HepG2 (cell line): ENCODE measurements around the gene NADK2. TPM values are rescaled to one million over a fixed set of nuclear protein-coding genes. Genes with fewer than 3 reads are reported as not detected.

Experiments used
- REST ChIP-seq, 2 experiments: IDR thresholded peaks; 2 replicates each; pipeline ENCODE4 v1.6.1; 2011 to 2012; ENCODE audit warnings: low read length in 2 of 2, borderline replicate concordance in 1 of 2, low read depth in 1 of 2, mild to moderate bottlenecking in 1 of 2, moderate library complexity in 1 of 2
- TFDP1 ChIP-seq: IDR thresholded peaks from 2 replicates; pipeline ENCODE4 v1.6.1; 2016; ENCODE audit warnings: missing compliant biosample characterization, missing genetic modification reagents, borderline replicate concordance
- YEATS4 ChIP-seq: sonication (generic); formaldehyde crosslinking; IDR thresholded peaks from 2 replicates; pipeline ENCODE4 v1.4.0; 2020; ENCODE audit warnings: missing genetic modification reagents, borderline replicate concordance
- ZNF260 ChIP-seq: sonication (generic); formaldehyde crosslinking; IDR thresholded peaks from 2 replicates; pipeline ENCODE4 v1.4.0; 2020; ENCODE audit warnings: missing genetic modification reagents, low read depth, mild to moderate bottlenecking, borderline replicate concordance
- ZNF274 ChIP-seq: sonication (generic); formaldehyde crosslinking; IDR thresholded peaks from 2 replicates; pipeline ENCODE4 v1.5.1; 2020; ENCODE audit warnings: mild to moderate bottlenecking, missing genetic modification reagents
- ZNF503 ChIP-seq: sonication (generic); formaldehyde crosslinking; IDR thresholded peaks from 2 replicates; pipeline ENCODE4 v1.4.0; 2020; ENCODE audit warnings: missing genetic modification reagents
- ZNF850 ChIP-seq: sonication (generic); formaldehyde crosslinking; conservative IDR thresholded peaks from 2 replicates; pipeline ENCODE4 v1.9.0; 2021; ENCODE audit warnings: mild to moderate bottlenecking, missing genetic modification reagents
- ZSCAN31 ChIP-seq: sonication (generic); formaldehyde crosslinking; IDR thresholded peaks from 2 replicates; pipeline ENCODE4 v1.5.0; 2020; ENCODE audit warnings: low read depth, mild to moderate bottlenecking, missing genetic modification reagents
- polyA plus RNA-seq, 8 experiments: library from polyadenylated mRNA; depleted of rRNA in 3 of 8; stranded (reverse) in 7 of 8; unstranded in 1 of 8; fragments of >200 nt; fragmentation: Illumina TruSeq in 4 of 8; extraction: Trizol in 4 of 8; gene quantifications; 2 replicates each; pipeline versions ENCODE4 v1.2.1 to v1.2.3, GENCODE V29; 2011 to 2016; ENCODE audit warnings: low read depth in 4 of 8, missing spikeins in 1 of 8, mixed read lengths in 1 of 8; ENCODE audit not compliant: insufficient read depth in 1 of 8
- total RNA-seq, 5 experiments: library from RNA; depleted of rRNA; stranded (reverse); fragments of >200 nt; fragmentation: Illumina TruSeq; extraction: Trizol; gene quantifications; 2 replicates each; pipeline ENCODE4 v1.2.3, GENCODE V29; 2016; ENCODE audit warnings: low read depth in 1 of 5
- TF ChIP-seq, protein P1 (sequence below): sonication (generic); formaldehyde crosslinking; IDR thresholded peaks from 2 replicates; pipeline ENCODE4 v1.5.0; 2020; ENCODE audit warnings: mild to moderate bottlenecking, missing genetic modification reagents
- TF ChIP-seq, protein P2 (sequence below): sonication (generic); formaldehyde crosslinking; IDR thresholded peaks from 2 replicates; pipeline ENCODE4 v1.5.0; 2020; ENCODE audit warnings: missing genetic modification reagents
- TF ChIP-seq, protein P3 (sequence below): IDR thresholded peaks from 2 replicates; pipeline ENCODE4 v1.6.1; 2012; ENCODE audit warnings: low read length, improper control_type of control experiment

NADK2 gene
- total and polyA plus RNA-seq, 2 of the 13 experiments (the other 11 are each of a cell fraction or from before 2014, with no cell fraction given): 13.9 to 71.4 TPM

GRCh38 chr5:36240779-36241630 is 720 bp downstream of the NADK2 start (continued):
- TF ChIP-seq TFDP1: no peak
- TF ChIP-seq YEATS4 (CRISPR knock-in tag): no peak
- TF ChIP-seq ZNF260 (CRISPR knock-in tag): no peak
- TF ChIP-seq ZNF503 (CRISPR knock-in tag): no peak
- no peak; a peak in 1 of 4 replicates for TF ChIP-seq REST (IDR thresholded peaks at IDR 0.05; ENCODE audit: borderline replicate concordance in 1 of 2, low read depth in 1 of 2, low read length in 2 of 2)
- TF ChIP-seq, protein P1, sequence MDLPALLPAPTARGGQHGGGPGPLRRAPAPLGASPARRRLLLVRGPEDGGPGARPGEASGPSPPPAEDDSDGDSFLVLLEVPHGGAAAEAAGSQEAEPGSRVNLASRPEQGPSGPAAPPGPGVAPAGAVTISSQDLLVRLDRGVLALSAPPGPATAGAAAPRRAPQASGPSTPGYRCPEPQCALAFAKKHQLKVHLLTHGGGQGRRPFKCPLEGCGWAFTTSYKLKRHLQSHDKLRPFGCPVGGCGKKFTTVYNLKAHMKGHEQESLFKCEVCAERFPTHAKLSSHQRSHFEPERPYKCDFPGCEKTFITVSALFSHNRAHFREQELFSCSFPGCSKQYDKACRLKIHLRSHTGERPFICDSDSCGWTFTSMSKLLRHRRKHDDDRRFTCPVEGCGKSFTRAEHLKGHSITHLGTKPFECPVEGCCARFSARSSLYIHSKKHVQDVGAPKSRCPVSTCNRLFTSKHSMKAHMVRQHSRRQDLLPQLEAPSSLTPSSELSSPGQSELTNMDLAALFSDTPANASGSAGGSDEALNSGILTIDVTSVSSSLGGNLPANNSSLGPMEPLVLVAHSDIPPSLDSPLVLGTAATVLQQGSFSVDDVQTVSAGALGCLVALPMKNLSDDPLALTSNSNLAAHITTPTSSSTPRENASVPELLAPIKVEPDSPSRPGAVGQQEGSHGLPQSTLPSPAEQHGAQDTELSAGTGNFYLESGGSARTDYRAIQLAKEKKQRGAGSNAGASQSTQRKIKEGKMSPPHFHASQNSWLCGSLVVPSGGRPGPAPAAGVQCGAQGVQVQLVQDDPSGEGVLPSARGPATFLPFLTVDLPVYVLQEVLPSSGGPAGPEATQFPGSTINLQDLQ (CRISPR knock-in tag): no peak
- 0 out of 2 replicates have a peak, but pooled peaks have one; percentile 15 for TF ChIP-seq ZSCAN31
- TF ChIP-seq, protein P2, sequence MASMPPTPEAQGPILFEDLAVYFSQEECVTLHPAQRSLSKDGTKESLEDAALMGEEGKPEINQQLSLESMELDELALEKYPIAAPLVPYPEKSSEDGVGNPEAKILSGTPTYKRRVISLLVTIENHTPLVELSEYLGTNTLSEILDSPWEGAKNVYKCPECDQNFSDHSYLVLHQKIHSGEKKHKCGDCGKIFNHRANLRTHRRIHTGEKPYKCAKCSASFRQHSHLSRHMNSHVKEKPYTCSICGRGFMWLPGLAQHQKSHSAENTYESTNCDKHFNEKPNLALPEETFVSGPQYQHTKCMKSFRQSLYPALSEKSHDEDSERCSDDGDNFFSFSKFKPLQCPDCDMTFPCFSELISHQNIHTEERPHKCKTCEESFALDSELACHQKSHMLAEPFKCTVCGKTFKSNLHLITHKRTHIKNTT (CRISPR knock-in tag): no peak
- TF ChIP-seq ZNF850: no peak
- TF ChIP-seq, protein P3, sequence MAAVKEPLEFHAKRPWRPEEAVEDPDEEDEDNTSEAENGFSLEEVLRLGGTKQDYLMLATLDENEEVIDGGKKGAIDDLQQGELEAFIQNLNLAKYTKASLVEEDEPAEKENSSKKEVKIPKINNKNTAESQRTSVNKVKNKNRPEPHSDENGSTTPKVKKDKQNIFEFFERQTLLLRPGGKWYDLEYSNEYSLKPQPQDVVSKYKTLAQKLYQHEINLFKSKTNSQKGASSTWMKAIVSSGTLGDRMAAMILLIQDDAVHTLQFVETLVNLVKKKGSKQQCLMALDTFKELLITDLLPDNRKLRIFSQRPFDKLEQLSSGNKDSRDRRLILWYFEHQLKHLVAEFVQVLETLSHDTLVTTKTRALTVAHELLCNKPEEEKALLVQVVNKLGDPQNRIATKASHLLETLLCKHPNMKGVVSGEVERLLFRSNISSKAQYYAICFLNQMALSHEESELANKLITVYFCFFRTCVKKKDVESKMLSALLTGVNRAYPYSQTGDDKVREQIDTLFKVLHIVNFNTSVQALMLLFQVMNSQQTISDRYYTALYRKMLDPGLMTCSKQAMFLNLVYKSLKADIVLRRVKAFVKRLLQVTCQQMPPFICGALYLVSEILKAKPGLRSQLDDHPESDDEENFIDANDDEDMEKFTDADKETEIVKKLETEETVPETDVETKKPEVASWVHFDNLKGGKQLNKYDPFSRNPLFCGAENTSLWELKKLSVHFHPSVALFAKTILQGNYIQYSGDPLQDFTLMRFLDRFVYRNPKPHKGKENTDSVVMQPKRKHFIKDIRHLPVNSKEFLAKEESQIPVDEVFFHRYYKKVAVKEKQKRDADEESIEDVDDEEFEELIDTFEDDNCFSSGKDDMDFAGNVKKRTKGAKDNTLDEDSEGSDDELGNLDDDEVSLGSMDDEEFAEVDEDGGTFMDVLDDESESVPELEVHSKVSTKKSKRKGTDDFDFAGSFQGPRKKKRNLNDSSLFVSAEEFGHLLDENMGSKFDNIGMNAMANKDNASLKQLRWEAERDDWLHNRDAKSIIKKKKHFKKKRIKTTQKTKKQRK: no peak
- no peak for TF ChIP-seq ZNF274 (CRISPR knock-in tag)
